ENCODE results near the gene IL1R1.

GRCh38 chr2:102193074-102193473 lies 50.5 kb downstream of the IL1R1 start:
- TF ChIP-seq POLR2A (IDR thresholded peaks at IDR 0.05; ENCODE audit: low read depth, low read length): no peak
- TF ChIP-seq TAF1 (IDR thresholded peaks at IDR 0.05; ENCODE audit: low read depth, low read length): no peak
- TF ChIP-seq SPI1 (IDR thresholded peaks at IDR 0.05; ENCODE audit: low read depth, low read length): no peak
- TF ChIP-seq POLR2AphosphoS5 (IDR thresholded peaks at IDR 0.05; ENCODE audit: low read depth, low read length): no peak
- no peak for TF ChIP-seq PAX5 (IDR thresholded peaks at IDR 0.05; ENCODE audit: insufficient read depth, low read length, severe bottlenecking)

Data from GM12891 (cell line).